Coronary artery (tissue), 2 donors: ENCODE data around the gene APBB2.

Experiments
- DNase-seq: peaks from one replicate; pipeline ENCODE4 v3.0.0-alpha.2; 2017; ENCODE audit warnings: low spot score
- H3K27ac ChIP-seq, 2 donors: fragments of 200-600 bp; sonication (generic); one replicate each; pipeline ENCODE4 v1.5.1; 2016 to 2019
- H3K4me3 ChIP-seq: fragments of 200-600 bp; sonication (generic); 2 replicates; pipeline ENCODE4 v1.5.1; 2016; ENCODE audit warnings: mild to moderate bottlenecking, moderate library complexity
- CTCF ChIP-seq: fragments of 200-600 bp; sonication (generic); IDR thresholded peaks from one replicate; pipeline ENCODE4 v1.5.1; 2019; ENCODE audit warnings: antibody characterized with exemption

APBB2 gene

GRCh38 chr4:40812856-40813255 lies 401.5 kb downstream of the APBB2 start:
- DNase-seq, result no peak
- peak overlapping the region in 1 of 2 donors; percentile 78 for H3K27ac ChIP-seq
- no peak overlapping the region for H3K4me3 ChIP-seq
- TF ChIP-seq CTCF, result no peak

DNA sequence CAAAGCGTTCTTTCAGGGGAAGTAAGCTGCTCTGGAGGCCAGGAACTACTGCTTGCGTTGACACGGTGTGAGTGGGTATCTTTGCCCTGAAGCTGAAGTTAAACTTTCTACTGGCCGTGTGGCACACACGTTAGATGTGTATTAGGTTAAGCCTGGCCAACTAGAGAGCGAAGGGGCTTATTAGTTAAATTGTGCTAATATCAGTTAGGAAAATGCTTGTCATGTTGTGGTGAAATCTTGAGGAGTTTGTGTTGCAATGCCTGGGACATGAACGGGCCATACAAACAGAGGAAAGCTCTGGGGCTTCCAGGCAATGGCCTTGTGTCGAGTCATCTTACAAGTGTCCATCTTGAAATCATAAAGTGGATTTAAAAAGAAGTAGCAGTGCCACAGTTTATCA lies 402.0 kb downstream of the APBB2 start:
- no peak for TF ChIP-seq CTCF
- no peak for DNase-seq
- peak overlapping the region in 1 of 2 donors; percentile 78 for H3K27ac ChIP-seq
- H3K4me3 ChIP-seq, result no peak overlapping the region

- no peak for DNase-seq
- no peak for TF ChIP-seq CTCF
- peak overlapping the region in 1 of 2 donors; percentile 78 for H3K27ac ChIP-seq
- H3K4me3 ChIP-seq, result no peak overlapping the region
These were observed 402.4 kb downstream of the APBB2 start for GRCh38 chr4:40811956-40812355.

- H3K27ac ChIP-seq, result no peak overlapping the region
These were observed 405.4 kb downstream of the APBB2 start for GRCh38 chr4:40808926-40809457.

DNA sequence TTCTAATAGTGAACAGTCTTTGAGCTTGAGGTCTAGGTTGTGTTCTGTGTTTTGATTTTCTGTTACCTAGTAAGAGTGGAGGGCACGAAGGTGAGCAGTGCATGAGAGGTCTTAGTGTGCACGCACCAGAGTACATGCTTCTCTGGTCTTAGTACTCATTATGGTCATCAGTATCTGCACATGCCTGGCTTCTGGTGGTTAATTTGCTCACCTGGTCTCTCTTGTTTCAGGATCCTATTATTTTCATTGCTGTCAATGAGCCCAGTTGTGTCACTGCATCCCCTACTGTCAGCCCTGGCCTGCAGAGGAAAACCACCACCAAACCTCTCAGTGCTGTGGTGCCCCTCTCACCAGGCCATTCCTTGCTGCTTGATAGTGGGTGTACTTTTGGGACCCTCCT lies 409.7 kb downstream of the APBB2 start:
- DNase-seq, result no peak
- no peak for TF ChIP-seq CTCF

More at GRCh38 chr4:40808926-40809457, 405.4 kb downstream of the APBB2 start:
- H3K4me3 ChIP-seq, result no peak overlapping the region
- DNase-seq, result no peak
- no peak for TF ChIP-seq CTCF

DNA sequence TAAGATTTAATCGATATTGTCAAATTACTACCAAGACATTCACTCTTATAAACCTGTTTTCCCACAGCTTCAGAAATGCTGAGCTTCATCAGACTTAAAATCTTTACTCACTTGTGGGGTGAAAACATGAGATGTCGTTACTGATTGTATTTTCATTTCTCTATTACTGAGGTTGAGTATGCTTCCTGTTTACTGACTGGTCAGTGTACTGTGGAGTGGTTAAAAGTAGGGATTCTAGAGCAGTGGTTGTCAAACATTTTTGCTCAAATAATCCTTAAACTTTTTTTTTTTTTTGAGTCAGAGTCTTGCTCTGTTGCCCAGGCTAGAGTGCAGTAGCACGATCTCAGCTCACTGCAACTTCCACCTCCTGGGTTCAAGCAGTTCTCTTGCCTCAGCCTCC lies 414.3 kb downstream of the APBB2 start:
- H3K27ac ChIP-seq, result no peak overlapping the region
- TF ChIP-seq CTCF, result no peak
- H3K4me3 ChIP-seq, result no peak overlapping the region
- DNase-seq, result no peak

More for the DNA sequence above, 409.7 kb downstream of the APBB2 start:
- H3K27ac ChIP-seq, result no peak overlapping the region
- no peak overlapping the region for H3K4me3 ChIP-seq

GRCh38 chr4:40789771-40790170 lies 424.6 kb downstream of the APBB2 start:
- DNase-seq, result no peak
- Histone ChIP-seq H3K4me3 (no peak overlapping the region), H3K27ac (no peak overlapping the region)
- TF ChIP-seq CTCF, result no peak
